Liver (tissue), 3 donors: ENCODE data around the gene DUSP2.

Source experiments
- CTCF ChIP-seq: fragments of 150-350 bp; IDR thresholded peaks from 2 replicates; pipeline ENCODE4 v1.5.1; 2017; ENCODE audit warnings: improper control_type of control experiment, low read depth, low read length; ENCODE audit not compliant: missing input control
- JUND ChIP-seq, 2 donors: IDR thresholded peaks; 2 replicates each; pipeline ENCODE4 v1.6.1; 2016; ENCODE audit warnings: antibody characterized with exemption in 2 of 2
- MAX ChIP-seq: IDR thresholded peaks from 2 replicates; pipeline ENCODE4 v1.6.1; 2016; ENCODE audit warnings: antibody characterized with exemption
- NR2F2 ChIP-seq: IDR thresholded peaks from 2 replicates; pipeline ENCODE4 v1.6.1; 2016; ENCODE audit warnings: antibody characterized with exemption
- RAD21 ChIP-seq, 2 donors: IDR thresholded peaks; 2 replicates each; pipeline ENCODE4 v1.6.1; 2016; ENCODE audit warnings: antibody characterized with exemption in 2 of 2, mild to moderate bottlenecking in 2 of 2
- RXRA ChIP-seq, 2 donors: IDR thresholded peaks; 2 replicates each; pipeline ENCODE4 v1.6.1; 2017 to 2018; ENCODE audit warnings: antibody characterized with exemption in 2 of 2, mild to moderate bottlenecking in 1 of 2
- TAF1 ChIP-seq: conservative IDR thresholded peaks from 2 replicates; pipeline ENCODE4 v1.6.1; 2016; ENCODE audit warnings: antibody characterized with exemption, mild to moderate bottlenecking
- ZBTB33 ChIP-seq: IDR thresholded peaks from 2 replicates; pipeline ENCODE4 v1.6.1; 2016; ENCODE audit warnings: antibody characterized with exemption
- TF ChIP-seq, protein P1 (sequence below): IDR thresholded peaks from 2 replicates; pipeline ENCODE4 v1.6.1; 2016; ENCODE audit warnings: antibody characterized with exemption
- TF ChIP-seq, protein P2 (sequence below): IDR thresholded peaks from 2 replicates; pipeline ENCODE4 v1.6.1; 2016; ENCODE audit warnings: antibody characterized with exemption, mild to moderate bottlenecking
- donor health status: healthy.
- donor health status: healthy.

- no peak for TF ChIP-seq MAX
- no peak for TF ChIP-seq TAF1
- no peak for TF ChIP-seq RXRA (IDR thresholded peaks at IDR 0.05)
- no peak for TF ChIP-seq CTCF
- no peak for TF ChIP-seq JUND (IDR thresholded peaks at IDR 0.05)
- no peak for TF ChIP-seq ZBTB33
- TF ChIP-seq, protein P1, sequence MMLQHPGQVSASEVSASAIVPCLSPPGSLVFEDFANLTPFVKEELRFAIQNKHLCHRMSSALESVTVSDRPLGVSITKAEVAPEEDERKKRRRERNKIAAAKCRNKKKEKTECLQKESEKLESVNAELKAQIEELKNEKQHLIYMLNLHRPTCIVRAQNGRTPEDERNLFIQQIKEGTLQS, result no peak
- TF ChIP-seq, protein P2, sequence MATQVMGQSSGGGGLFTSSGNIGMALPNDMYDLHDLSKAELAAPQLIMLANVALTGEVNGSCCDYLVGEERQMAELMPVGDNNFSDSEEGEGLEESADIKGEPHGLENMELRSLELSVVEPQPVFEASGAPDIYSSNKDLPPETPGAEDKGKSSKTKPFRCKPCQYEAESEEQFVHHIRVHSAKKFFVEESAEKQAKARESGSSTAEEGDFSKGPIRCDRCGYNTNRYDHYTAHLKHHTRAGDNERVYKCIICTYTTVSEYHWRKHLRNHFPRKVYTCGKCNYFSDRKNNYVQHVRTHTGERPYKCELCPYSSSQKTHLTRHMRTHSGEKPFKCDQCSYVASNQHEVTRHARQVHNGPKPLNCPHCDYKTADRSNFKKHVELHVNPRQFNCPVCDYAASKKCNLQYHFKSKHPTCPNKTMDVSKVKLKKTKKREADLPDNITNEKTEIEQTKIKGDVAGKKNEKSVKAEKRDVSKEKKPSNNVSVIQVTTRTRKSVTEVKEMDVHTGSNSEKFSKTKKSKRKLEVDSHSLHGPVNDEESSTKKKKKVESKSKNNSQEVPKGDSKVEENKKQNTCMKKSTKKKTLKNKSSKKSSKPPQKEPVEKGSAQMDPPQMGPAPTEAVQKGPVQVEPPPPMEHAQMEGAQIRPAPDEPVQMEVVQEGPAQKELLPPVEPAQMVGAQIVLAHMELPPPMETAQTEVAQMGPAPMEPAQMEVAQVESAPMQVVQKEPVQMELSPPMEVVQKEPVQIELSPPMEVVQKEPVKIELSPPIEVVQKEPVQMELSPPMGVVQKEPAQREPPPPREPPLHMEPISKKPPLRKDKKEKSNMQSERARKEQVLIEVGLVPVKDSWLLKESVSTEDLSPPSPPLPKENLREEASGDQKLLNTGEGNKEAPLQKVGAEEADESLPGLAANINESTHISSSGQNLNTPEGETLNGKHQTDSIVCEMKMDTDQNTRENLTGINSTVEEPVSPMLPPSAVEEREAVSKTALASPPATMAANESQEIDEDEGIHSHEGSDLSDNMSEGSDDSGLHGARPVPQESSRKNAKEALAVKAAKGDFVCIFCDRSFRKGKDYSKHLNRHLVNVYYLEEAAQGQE, result no peak
- no peak for TF ChIP-seq NR2F2
- TF ChIP-seq RAD21 (IDR thresholded peaks at IDR 0.05), result no peak
Observed at GRCh38 chr2:96110621-96111256, 34.5 kb downstream of the DUSP2 start.
